GM23338 (cell line): Measurements from ENCODE around the gene TNPO3. TPM values are rescaled to one million over a fixed set of nuclear protein-coding genes. Genes with fewer than 3 reads are reported as not detected.

Experiments
- ATAC-seq: fragments of 200-7000 bp; cut with Tn5 transposase; 3 replicates; pipeline ENCODE4 v1.9.1; 2020
- DNase-seq: peaks from one replicate; pipeline ENCODE4 v3.0.0-alpha.2; 2015; ENCODE audit warnings: low spot score
- H2AFZ ChIP-seq: fragments of 200-600 bp; sonication (generic); 2 replicates; pipeline ENCODE4 v1.8.0; 2016; ENCODE audit warnings: antibody characterized with exemption, mild to moderate bottlenecking, moderate library complexity
- H3F3A ChIP-seq: fragments of 200-600 bp; sonication (generic); replicated peaks from 2 replicates; pipeline ENCODE4 v1.8.0; 2017; ENCODE audit warnings: antibody characterized with exemption, mixed run types, low read depth
- H3K27ac ChIP-seq: fragments of 200-600 bp; sonication (generic); 2 replicates; pipeline ENCODE4 v1.6.1; 2016; ENCODE audit warnings: low read depth
- H3K27me3 ChIP-seq: fragments of 200-600 bp; sonication (generic); 2 replicates; pipeline ENCODE4 v1.8.0; 2016; ENCODE audit warnings: mild to moderate bottlenecking, mixed run types, moderate library complexity; ENCODE audit not compliant: insufficient read depth
- H3K36me3 ChIP-seq: fragments of 200-600 bp; sonication (generic); 2 replicates; pipeline ENCODE4 v1.8.0; 2016; ENCODE audit warnings: mild to moderate bottlenecking; ENCODE audit not compliant: insufficient read depth
- H3K4me1 ChIP-seq: fragments of 200-600 bp; sonication (generic); 2 replicates; pipeline ENCODE4 v1.8.0; 2016; ENCODE audit warnings: mild to moderate bottlenecking, moderate library complexity; ENCODE audit not compliant: insufficient read depth
- H3K4me2 ChIP-seq: fragments of 200-600 bp; sonication (generic); 2 replicates; pipeline ENCODE4 v1.7.1; 2017; ENCODE audit warnings: mixed run types
- H3K4me3 ChIP-seq: fragments of 200-600 bp; sonication (generic); 2 replicates; pipeline ENCODE4 v1.6.1; 2016; ENCODE audit warnings: mixed run types
- H3K79me2 ChIP-seq: fragments of 200-600 bp; sonication (generic); replicated peaks from 2 replicates; pipeline ENCODE4 v1.8.0; 2017; ENCODE audit warnings: mild to moderate bottlenecking; ENCODE audit not compliant: insufficient read depth
- H3K9me2 ChIP-seq: fragments of 200-600 bp; sonication (generic); 2 replicates; pipeline ENCODE4 v1.8.0; 2017; ENCODE audit not compliant: insufficient read depth
- H4K20me1 ChIP-seq: fragments of 200-600 bp; sonication (generic); replicated peaks from 2 replicates; pipeline ENCODE4 v1.8.0; 2017; ENCODE audit warnings: mild to moderate bottlenecking; ENCODE audit not compliant: insufficient read depth
- H3K27ac Mint-ChIP-seq: 2 replicates; pipeline ENCODE4 v1.8.0; 2020; ENCODE audit warnings: inconsistent platforms, mild to moderate bottlenecking, moderate library complexity, mixed read lengths
- H3K27me3 Mint-ChIP-seq: 3 replicates; pipeline ENCODE4 v1.8.0; 2022; ENCODE audit warnings: low read depth, mild to moderate bottlenecking, moderate library complexity, mixed read lengths, inconsistent platforms; ENCODE audit not compliant: insufficient read depth, poor library complexity
- H3K36me3 Mint-ChIP-seq: 3 replicates; pipeline ENCODE4 v1.8.0; 2021; ENCODE audit warnings: low read depth, mild to moderate bottlenecking, inconsistent platforms, moderate library complexity, mixed read lengths
- H3K4me1 Mint-ChIP-seq: 3 replicates; pipeline ENCODE4 v1.8.0; 2020; ENCODE audit warnings: mild to moderate bottlenecking, inconsistent platforms, mixed read lengths
- H3K4me3 Mint-ChIP-seq: 3 replicates; pipeline ENCODE4 v1.8.0; 2021; ENCODE audit warnings: moderate library complexity, mild to moderate bottlenecking, inconsistent platforms, mixed read lengths
- H3K9me3 Mint-ChIP-seq: 3 replicates; pipeline ENCODE4 v1.8.0; 2020; ENCODE audit warnings: moderate library complexity, mild to moderate bottlenecking, inconsistent platforms, mixed read lengths
- CREB1 ChIP-seq: fragments of 250-450 bp; sonication (Bioruptor Pico); IDR thresholded peaks from 2 replicates; pipeline ENCODE4 v1.5.0; 2020; ENCODE audit warnings: low read depth, mild to moderate bottlenecking, moderate library complexity
- CTCF ChIP-seq, 2 experiments: fragments of 200-600 bp in 1 of 2; sonication (generic) in 1 of 2; conservative IDR thresholded peaks; 2 replicates each; pipeline versions ENCODE4 v1.5.1 to v1.6.1; 2016 to 2017; ENCODE audit warnings: antibody characterized with exemption in 2 of 2, low read depth in 2 of 2, mild to moderate bottlenecking in 2 of 2, moderate library complexity in 1 of 2
- ETS1 ChIP-seq: IDR thresholded peaks from 2 replicates; pipeline ENCODE4 v1.6.1; 2016; ENCODE audit warnings: antibody characterized with exemption
- EZH2 ChIP-seq: fragments of 200-600 bp; sonication (generic); IDR thresholded peaks from one replicate; pipeline ENCODE4 v1.8.0; 2017; ENCODE audit warnings: antibody characterized with exemption, mild to moderate bottlenecking, low read depth; ENCODE audit not compliant: unreplicated experiment
- EZH2phosphoT487 ChIP-seq: fragments of 200-600 bp; sonication (generic); IDR thresholded peaks from one replicate; pipeline ENCODE4 v1.8.1; 2018; ENCODE audit warnings: antibody characterized with exemption; ENCODE audit not compliant: unreplicated experiment
- JUNB ChIP-seq: IDR thresholded peaks from one replicate; pipeline ENCODE4 v1.6.1; 2016; ENCODE audit warnings: antibody characterized with exemption; ENCODE audit not compliant: unreplicated experiment
- NANOG ChIP-seq: IDR thresholded peaks from 2 replicates; pipeline ENCODE4 v1.6.1; 2016; ENCODE audit warnings: antibody characterized with exemption, borderline replicate concordance
- POLR2AphosphoS5 ChIP-seq: IDR thresholded peaks from 2 replicates; pipeline ENCODE4 v1.6.1; 2016; ENCODE audit warnings: antibody characterized with exemption, low read depth
- STAT1 ChIP-seq: IDR thresholded peaks from one replicate; pipeline ENCODE4 v1.6.1; 2016; ENCODE audit warnings: antibody characterized with exemption; ENCODE audit not compliant: unreplicated experiment
- ZNF114 ChIP-seq: fragments of 250-450 bp; sonication (Bioruptor Pico); IDR thresholded peaks from 2 replicates; pipeline ENCODE4 v1.5.0; 2020; ENCODE audit warnings: mild to moderate bottlenecking, moderate library complexity
- ZNF331 ChIP-seq: fragments of 250-450 bp; sonication (Bioruptor Pico); IDR thresholded peaks from 2 replicates; pipeline ENCODE4 v1.5.0; 2020; ENCODE audit warnings: low read depth, mild to moderate bottlenecking, moderate library complexity
- ZNF462 ChIP-seq: fragments of 250-450 bp; sonication (Bioruptor Pico); IDR thresholded peaks from 2 replicates; pipeline ENCODE4 v1.5.0; 2020; ENCODE audit warnings: mild to moderate bottlenecking, moderate library complexity
- polyA plus RNA-seq: library from polyadenylated mRNA; unstranded; fragments of >200 nt; fragmentation: Nextera tagmentation; extraction: Ambion mirVana; gene quantifications from 2 replicates; pipeline ENCODE4 v1.2.1, GENCODE V29; 2016
- total RNA-seq: library from RNA; depleted of rRNA; stranded (reverse); fragments of >200 nt; shearing (Covaris generic); gene quantifications from 2 replicates; pipeline ENCODE4 v1.2.3, GENCODE V29; 2014

The TNPO3 gene
- total and polyA plus RNA-seq, 2 experiments from 2014 or later = 38.2 to 127 TPM

GRCh38 chr7:129008645-129009414, 46.1 kb downstream of the TNPO3 start:
- H3K4me3 Mint-ChIP-seq = no peak overlapping the region
- no peak overlapping the region for H3K4me3 ChIP-seq
- no peak overlapping the region for H2AFZ ChIP-seq
- DNase-seq (no peak), ATAC-seq (no peak)
- H3K27ac ChIP-seq = peak overlapping the region; percentile 51; the same call in 1 of the 2 replicates
- H3K4me1 ChIP-seq = no peaks in the 10 kb centered on the region
- H3K27me3 Mint-ChIP-seq = peaks cover 2% of the 10 kb centered on the region
- H3K79me2 ChIP-seq = peaks cover 68% of the 10 kb centered on the region
- no peak overlapping the region for H3K27ac Mint-ChIP-seq
- H3K36me3 Mint-ChIP-seq = peaks cover 34% of the 10 kb centered on the region
- H3F3A ChIP-seq = no peaks in the 10 kb centered on the region; the same call in 1 of the 2 replicates
- no peaks in the 10 kb centered on the region for H3K9me2 ChIP-seq
- no peak overlapping the region for H3K4me2 ChIP-seq
- TF ChIP-seq ZNF462 (no peak), STAT1 (no peak), CREB1 (no peak), POLR2AphosphoS5 (no peak), ZNF331 (CRISPR knock-in tag) (no peak), ETS1 (no peak), NANOG (no peak), ZNF114 (CRISPR knock-in tag) (no peak), CTCF (conservative IDR thresholded peaks at IDR 0.05; ENCODE audit: low read depth in 2 of 2) (no peak), EZH2phosphoT487 (no peak), JUNB (no peak), EZH2 (no peak)
- no peaks in the 10 kb centered on the region for H3K4me1 Mint-ChIP-seq
- no peaks in the 10 kb centered on the region for H3K27me3 ChIP-seq
- H3K36me3 ChIP-seq = peaks cover 22% of the 10 kb centered on the region; the same call in 1 of the 2 replicates
- H3K9me3 Mint-ChIP-seq = no peaks in the 10 kb centered on the region; the same call in 2 of the 3 replicates
- H4K20me1 ChIP-seq = peaks cover 17% of the 10 kb centered on the region
